GM21447 (cell line): ENCODE results near the gene FGF16.
"Not testable (repeated sequence)": the region's sequence is repeated elsewhere in the genome, so short reads cannot be mapped to it uniquely, and the experiment has no call there.

Experiments
- ATAC-seq: cut with Tn5 transposase; IDR thresholded peaks from one replicate; pipeline ENCODE4 v1.9.1; 2021; ENCODE audit not compliant: unreplicated experiment

FGF16 gene

GRCh38 chrX:77446908-77447652 lies at the start of gene FGF16:
TSS of gene FGF16 (plus strand) at chrX:77447389. CDS start at chrX:77447675, 286 bp downstream.
- no peak for ATAC-seq

- ATAC-seq: no peak
These were observed 48.7 kb upstream of the FGF16 start for GRCh38 chrX:77398330-77398954.

DNA sequence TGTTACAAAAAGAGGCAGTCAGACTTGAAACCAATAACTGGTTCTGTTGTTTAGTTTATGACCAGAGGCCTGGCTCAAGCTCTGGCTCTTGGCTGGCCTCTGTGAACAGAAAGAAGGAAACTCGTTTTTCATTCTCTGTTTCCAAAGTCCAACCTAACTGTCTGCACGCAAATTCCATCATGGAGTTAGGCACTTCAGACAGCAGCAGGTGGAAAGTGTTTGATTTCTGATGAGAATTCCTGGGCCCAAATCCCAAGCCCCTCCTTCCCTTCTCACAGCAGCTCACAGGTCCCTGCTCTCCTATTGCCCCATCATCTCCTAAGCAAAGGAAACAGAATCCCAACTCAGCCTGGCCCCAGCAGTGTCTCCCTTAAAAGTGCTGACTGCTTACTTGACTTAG lies 42.8 kb upstream of the FGF16 start:
- ATAC-seq: no peak

- not testable (repeated sequence) for ATAC-seq
These were observed 39.4 kb upstream of the FGF16 start for GRCh38 chrX:77407821-77408220.

- ATAC-seq: no peak
These were observed 34.6 kb upstream of the FGF16 start for GRCh38 chrX:77412631-77413030.

GRCh38 chrX:77415161-77415560 lies 32.0 kb upstream of the FGF16 start:
- no peak for ATAC-seq

- ATAC-seq: no peak
These were observed 31.3 kb upstream of the FGF16 start for GRCh38 chrX:77415882-77416281.

DNA sequence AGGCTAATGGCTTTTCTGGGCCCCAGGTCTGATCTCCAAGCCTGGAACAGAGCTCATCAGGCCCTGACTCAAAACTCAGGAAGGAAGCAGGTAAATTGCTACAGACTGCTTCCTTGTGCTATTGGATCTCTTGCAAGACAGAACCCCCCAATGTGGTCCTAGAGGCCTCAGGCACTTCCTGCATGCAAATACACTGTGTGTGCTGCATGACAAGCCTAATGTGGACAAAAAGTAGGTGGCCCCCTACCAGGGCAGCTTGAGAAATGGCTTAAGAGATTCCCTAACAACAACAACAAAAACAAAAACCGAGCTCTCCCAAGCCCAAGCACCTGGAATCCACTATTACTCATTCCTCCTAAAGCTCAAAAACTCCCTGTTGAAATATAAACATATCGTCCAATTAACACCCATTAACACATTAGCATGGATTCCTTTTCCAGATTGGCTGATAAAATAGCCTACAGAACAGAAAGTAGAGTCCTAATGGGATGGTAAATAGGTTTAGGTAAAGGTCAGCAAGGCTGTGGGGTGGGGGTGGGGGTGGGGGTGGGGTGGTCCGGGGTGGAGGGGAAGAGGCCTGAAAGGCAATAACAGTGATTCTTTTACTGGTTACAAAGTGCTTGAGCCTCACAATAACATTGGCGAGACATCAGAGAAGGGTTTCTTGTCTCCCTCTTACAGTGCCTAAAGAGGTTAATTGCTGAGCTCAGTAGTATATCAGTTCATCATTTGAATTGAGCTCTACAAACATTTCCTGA lies 24.1 kb upstream of the FGF16 start:
- ATAC-seq: no peak

DNA sequence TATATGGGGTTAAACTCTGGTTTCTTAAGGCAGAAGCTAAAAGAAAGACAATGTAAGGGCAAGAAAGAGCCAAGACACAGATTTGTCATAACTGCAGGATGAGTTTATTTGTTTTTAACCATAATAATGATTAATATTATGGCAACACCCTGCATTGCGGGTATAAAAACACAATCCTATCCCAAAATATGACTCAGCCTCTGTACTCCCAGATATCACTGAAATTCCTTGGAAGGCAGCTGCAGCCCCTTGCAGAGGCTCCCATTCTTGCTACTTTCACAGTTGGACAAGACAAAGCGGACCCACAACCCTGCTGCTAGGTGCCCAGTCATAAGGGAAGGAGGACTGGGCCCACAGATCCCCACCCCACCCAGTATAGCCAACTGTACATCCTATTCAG lies 20.4 kb upstream of the FGF16 start:
- no peak for ATAC-seq

GRCh38 chrX:77427611-77428010 lies 19.6 kb upstream of the FGF16 start:
- ATAC-seq: no peak

DNA sequence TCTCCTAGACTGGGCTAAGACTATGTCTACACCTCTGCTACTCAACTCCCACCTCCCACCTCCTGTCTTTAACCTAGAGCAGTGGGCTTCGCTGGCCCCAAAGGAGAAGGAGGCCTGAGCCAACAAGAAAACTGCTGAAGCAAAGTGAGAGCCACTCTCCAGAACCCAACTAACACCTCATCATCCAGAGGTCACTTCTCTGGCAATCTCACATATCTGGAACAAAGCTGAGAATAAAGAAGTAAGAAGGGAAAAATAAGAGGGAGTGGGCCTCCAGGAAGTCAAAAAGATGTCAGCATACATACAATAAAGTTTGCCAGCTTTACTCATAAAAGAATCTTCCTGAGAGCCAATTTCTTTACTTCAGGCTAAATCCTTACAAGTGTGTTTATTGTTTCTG lies 18.6 kb upstream of the FGF16 start:
- no peak for ATAC-seq

DNA sequence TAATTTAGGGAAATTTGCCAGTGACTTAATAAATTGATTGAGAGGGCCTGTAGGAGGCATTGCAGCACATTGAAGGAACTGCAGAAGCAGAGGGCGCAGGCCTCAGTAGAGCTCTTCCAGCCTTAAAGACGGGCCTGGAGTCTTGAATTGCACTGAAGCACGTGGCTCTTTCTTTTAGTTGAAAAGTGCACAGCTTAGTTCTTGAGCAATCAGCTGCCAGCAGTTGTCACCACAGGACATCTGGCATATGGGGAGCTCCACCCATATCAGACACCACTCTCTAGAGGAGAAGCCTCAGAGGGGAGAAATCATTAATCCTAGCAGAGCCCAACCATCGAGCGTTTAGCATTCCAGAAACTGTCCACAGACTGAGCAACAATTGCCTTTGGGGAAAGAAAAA lies 16.0 kb upstream of the FGF16 start:
- no peak for ATAC-seq

DNA sequence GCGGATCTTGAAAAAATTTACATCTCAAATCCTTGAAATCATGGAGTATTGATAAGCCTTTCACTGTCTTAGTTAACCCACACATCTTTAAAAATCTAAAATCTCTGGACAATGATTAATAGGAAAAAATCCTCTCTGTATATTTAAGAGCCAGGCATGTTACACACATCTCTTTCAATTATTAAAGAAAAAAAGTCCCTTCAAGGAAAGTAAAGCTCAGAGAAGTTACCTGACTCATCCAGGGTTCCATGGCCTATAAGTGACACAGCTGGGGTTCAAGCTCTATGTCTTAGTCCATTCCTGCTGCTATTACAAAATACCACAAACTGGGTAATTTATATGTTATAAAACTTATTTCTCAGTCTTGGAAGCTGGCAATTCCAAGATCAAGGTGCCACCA lies 14.2 kb upstream of the FGF16 start:
- no peak for ATAC-seq

DNA sequence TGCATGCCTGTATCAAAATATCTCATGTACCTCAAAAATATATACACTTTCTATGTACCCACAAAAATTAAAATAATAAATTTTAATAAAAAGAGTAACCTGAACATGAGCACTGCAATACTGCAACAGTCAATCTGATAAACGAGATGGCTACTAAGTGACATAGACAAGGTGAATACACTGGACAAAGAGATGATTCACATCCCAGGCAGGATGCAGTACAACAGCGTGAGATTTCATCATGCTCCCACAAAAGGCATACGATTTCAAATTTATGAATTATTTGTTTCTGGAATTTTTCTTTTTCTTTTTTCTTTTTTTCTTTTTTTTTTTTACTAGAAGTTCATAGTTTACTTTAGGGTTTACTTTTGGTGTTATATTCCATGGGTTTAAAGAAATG lies 12.2 kb upstream of the FGF16 start:
- ATAC-seq: no peak

- no peak for ATAC-seq
These were observed 10.9 kb upstream of the FGF16 start for GRCh38 chrX:77436271-77436670.

GRCh38 chrX:77436682-77437081 lies 10.5 kb upstream of the FGF16 start:
- no peak for ATAC-seq

GRCh38 chrX:77440330-77440729 lies 6.9 kb upstream of the FGF16 start:
- no peak for ATAC-seq

DNA sequence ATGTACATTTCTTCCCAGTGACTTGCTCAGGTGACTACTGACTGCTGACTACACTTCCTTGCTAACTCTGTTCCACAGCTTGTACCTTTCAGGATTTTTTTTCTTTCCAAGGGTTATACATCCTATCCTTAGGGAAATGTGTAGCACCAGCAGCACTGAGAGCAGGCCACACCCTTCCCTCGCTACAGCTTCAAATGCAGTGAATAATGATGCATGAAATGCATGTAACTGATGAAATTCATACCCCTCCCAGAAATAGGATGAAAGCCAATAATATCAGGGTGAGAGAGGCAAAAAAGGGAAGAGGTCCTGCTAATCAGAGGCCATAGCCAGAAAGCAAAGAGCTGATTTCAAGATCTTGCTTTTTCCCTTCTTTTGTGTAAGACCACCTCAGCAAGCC lies 6.2 kb upstream of the FGF16 start:
- no peak for ATAC-seq

DNA sequence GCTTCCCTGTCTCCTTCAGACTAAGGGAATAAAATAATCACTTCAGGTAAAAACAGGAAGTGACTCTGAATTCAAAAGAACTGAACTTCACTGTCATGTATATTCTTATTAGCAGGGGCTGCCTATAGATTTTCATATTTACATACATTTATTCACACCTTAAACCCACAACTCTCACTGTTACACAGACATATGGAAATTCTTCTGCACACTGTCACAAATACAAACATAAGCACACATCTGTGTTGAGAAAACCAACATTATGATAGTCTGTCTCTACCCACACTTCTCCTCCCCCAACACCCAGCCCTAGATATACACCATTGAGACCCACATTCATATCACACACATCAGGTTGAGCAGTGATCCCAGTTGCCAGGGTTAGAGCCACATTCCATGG lies 5.7 kb upstream of the FGF16 start:
- no peak for ATAC-seq

- ATAC-seq: no peak
These were observed 4.5 kb upstream of the FGF16 start for GRCh38 chrX:77442728-77443127.

DNA sequence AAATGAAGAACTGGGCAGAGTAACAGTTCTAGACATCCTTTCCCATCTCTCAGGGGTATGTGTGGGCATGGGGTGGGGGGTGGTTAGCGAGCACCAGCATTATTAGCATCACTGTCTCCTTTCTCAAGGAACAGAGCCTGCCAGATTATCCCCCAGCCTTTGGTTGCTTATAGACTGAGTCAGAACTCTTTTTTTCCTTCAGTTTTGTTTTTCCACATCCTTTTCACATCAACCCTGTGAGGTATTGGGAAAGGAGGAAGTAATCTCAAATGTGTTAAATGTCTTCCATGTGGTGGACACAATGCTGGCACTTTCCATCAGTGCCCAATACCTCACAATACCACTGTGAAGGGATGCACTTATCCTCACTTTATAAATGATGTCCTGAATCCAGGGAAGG lies 3.1 kb upstream of the FGF16 start:
- no peak for ATAC-seq

- ATAC-seq: no peak
These were observed 2.6 kb upstream of the FGF16 start for GRCh38 chrX:77444545-77444944.
